G401.6 (cell line): ENCODE measurements around the gene CEP170B.
"Not testable (repeated sequence)": the region's sequence is repeated elsewhere in the genome, so short reads cannot be mapped to it uniquely, and the experiment has no call there.

Experiments used
- FAIRE-seq: peaks from 2 replicates; lab custom pipeline; 2012; peaks lifted over from hg19 to GRCh38; lab: Jason Lieb, UNC

Gene CEP170B

GRCh38 chr14:104865081-104865630, at the start of gene CEP170B:
CEP170B (plus strand) TSS chr14:104865268; CDS start chr14:104868451, 3,183 bp downstream.
- no peak for FAIRE-seq

- no peak for FAIRE-seq
These were observed 48.5 kb upstream of the CEP170B start for GRCh38 chr14:104816616-104816884.

- FAIRE-seq: no peak
These were observed 46.9 kb upstream of the CEP170B start for GRCh38 chr14:104817930-104818713.

GRCh38 chr14:104818714-104819161, 46.3 kb upstream of the CEP170B start:
- FAIRE-seq: no peak

GRCh38 chr14:104819361-104819781, 45.7 kb upstream of the CEP170B start:
- FAIRE-seq: no peak

GRCh38 chr14:104820669-104821228, 44.3 kb upstream of the CEP170B start:
- FAIRE-seq: no peak

GRCh38 chr14:104821229-104821945, 43.7 kb upstream of the CEP170B start:
- FAIRE-seq: no peak

GRCh38 chr14:104821971-104822608, 43.0 kb upstream of the CEP170B start:
- FAIRE-seq: no peak

- no peak for FAIRE-seq
These were observed 42.0 kb upstream of the CEP170B start for GRCh38 chr14:104822821-104823615.

- FAIRE-seq: no peak
These were observed 40.6 kb upstream of the CEP170B start for GRCh38 chr14:104824353-104824997.

GRCh38 chr14:104826189-104826860, 38.7 kb upstream of the CEP170B start:
- no peak for FAIRE-seq

- FAIRE-seq: no peak
These were observed 38.2 kb upstream of the CEP170B start for GRCh38 chr14:104826861-104827176.

- no peak for FAIRE-seq
These were observed 37.7 kb upstream of the CEP170B start for GRCh38 chr14:104827177-104828055.

GRCh38 chr14:104830781-104831180, 34.3 kb upstream of the CEP170B start:
- no peak for FAIRE-seq

GRCh38 chr14:104836171-104836935, 28.7 kb upstream of the CEP170B start:
- FAIRE-seq: not testable (repeated sequence)

GRCh38 chr14:104841730-104842129, 23.3 kb upstream of the CEP170B start:
- FAIRE-seq: no peak

- no peak for FAIRE-seq
These were observed 22.1 kb upstream of the CEP170B start for GRCh38 chr14:104843006-104843405.

GRCh38 chr14:104843442-104844305, 21.4 kb upstream of the CEP170B start:
- no peak for FAIRE-seq
